GM12878 (cell line): Measurements from ENCODE around the gene VWA3B. TPM values are rescaled to one million over a fixed set of nuclear protein-coding genes. Genes with fewer than 3 reads are reported as not detected.

Experiments used
- ATAC-seq: fragments of 200-7000 bp; cut with Tn5 transposase; 3 replicates; pipeline ENCODE4 v1.9.1; 2020; ENCODE audit warnings: mild to moderate bottlenecking, moderate library complexity
- BruUV-seq: library from RNA; stranded (reverse); fragments of 400-500 nt; replicated peaks from 2 replicates; lab custom pipeline; 2021; lab: Mats Ljungman, UMichigan
- CTCF ChIA-PET: fragments of 300-600 bp; sonication (Branson Sonifier 250); formaldehyde crosslinking; extraction: SDS; loops from one replicate; lab custom pipeline; 2021; ENCODE audit warnings: inconsistent platforms; lab: Yijun Ruan, JAX
- POLR2A ChIA-PET: fragments of 350-600 bp; formaldehyde crosslinking; extraction: SDS; loops from one replicate; lab custom pipeline; 2021; ENCODE audit warnings: inconsistent platforms; lab: Charles Lee
- RAD21 ChIA-PET: fragments of 300-600 bp; sonication (Branson Sonifier 250); formaldehyde crosslinking; loops from one replicate; lab custom pipeline; 2023; ENCODE audit warnings: antibody characterized with exemption; ENCODE audit not compliant: unreplicated experiment; lab: Charles Lee
- SMC1A ChIA-PET: fragments of 300-600 bp; sonication (Branson Sonifier 250); formaldehyde crosslinking; loops from one replicate; lab custom pipeline; 2023; ENCODE audit not compliant: unreplicated experiment, uncharacterized antibody; lab: Charles Lee
- DNase-seq: peaks from one replicate; pipeline ENCODE4 v3.0.0-alpha.2; 2011; ENCODE audit warnings: low read depth, low spot score
- FAIRE-seq: peaks from 3 replicates; lab custom pipeline; 2011; peaks lifted over from hg19 to GRCh38; lab: Jason Lieb, UNC
- H2AFZ ChIP-seq: 2 replicates; pipeline ENCODE4 v1.6.0; 2011; ENCODE audit warnings: low read depth, low read length, control low read depth; ENCODE audit not compliant: control insufficient read depth
- H3K27ac ChIP-seq: 2 replicates; pipeline ENCODE4 v1.5.1; 2011; ENCODE audit warnings: control low read depth; ENCODE audit not compliant: control insufficient read depth, insufficient read depth
- H3K27me3 ChIP-seq, 2 experiments: replicated peaks in 1 of 2; 2 replicates each; pipeline versions ENCODE4 v1.6.0 to v1.6.1; 2011; ENCODE audit warnings: low read length in 1 of 2; ENCODE audit not compliant: control insufficient read depth in 2 of 2, insufficient read depth in 2 of 2
- H3K36me3 ChIP-seq, 2 experiments: 2 replicates each; pipeline ENCODE4 v1.5.1; 2011; ENCODE audit warnings: low read length in 1 of 2; ENCODE audit not compliant: control insufficient read depth in 2 of 2, insufficient read depth in 2 of 2
- H3K4me1 ChIP-seq: 2 replicates; pipeline ENCODE4 v1.6.1; 2011; ENCODE audit warnings: mild to moderate bottlenecking, low read length, moderate library complexity, mixed read lengths; ENCODE audit not compliant: control insufficient read depth, insufficient read depth
- H3K4me2 ChIP-seq: 2 replicates; pipeline ENCODE4 v1.6.0; 2011; ENCODE audit warnings: control low read depth; ENCODE audit not compliant: control insufficient read depth, insufficient read depth
- H3K4me3 ChIP-seq: fragments of 200-600 bp; sonication (generic); 2 replicates; pipeline ENCODE4 v1.5.1; 2016
- H3K79me2 ChIP-seq: 2 replicates; pipeline ENCODE4 v1.6.0; 2011; ENCODE audit warnings: low read length; ENCODE audit not compliant: control insufficient read depth, insufficient read depth
- H3K9ac ChIP-seq: 2 replicates; pipeline ENCODE4 v1.8.0; 2011; ENCODE audit warnings: low read length, control low read depth, mixed read lengths; ENCODE audit not compliant: control insufficient read depth, insufficient read depth
- H3K9me3 ChIP-seq: replicated peaks from 3 replicates; pipeline ENCODE4 v1.5.1; 2011; ENCODE audit warnings: mild to moderate bottlenecking, low read length; ENCODE audit not compliant: control insufficient read depth, insufficient read depth
- H4K20me1 ChIP-seq: 2 replicates; pipeline ENCODE4 v1.6.0; 2011; ENCODE audit not compliant: control insufficient read depth, insufficient read depth
- BMI1 ChIP-seq: fragments of 450-650 bp; IDR thresholded peaks from 2 replicates; pipeline ENCODE4 v1.6.1; 2016; ENCODE audit warnings: mild to moderate bottlenecking, moderate library complexity, borderline replicate concordance
- ETV6 ChIP-seq, 2 experiments: fragments of 450-650 bp in 1 of 2; IDR thresholded peaks in 1 of 2; conservative IDR thresholded peaks in 1 of 2; 2 replicates each; pipeline ENCODE4 v1.6.1; 2014; ENCODE audit warnings: antibody characterized with exemption in 1 of 2, borderline replicate concordance in 1 of 2, low read depth in 1 of 2, mild to moderate bottlenecking in 1 of 2, moderate library complexity in 1 of 2
- GATAD2B ChIP-seq: fragments of 450-650 bp; conservative IDR thresholded peaks from 2 replicates; pipeline ENCODE4 v1.6.1; 2017; ENCODE audit warnings: low read depth, mild to moderate bottlenecking, moderate library complexity
- PAX5 ChIP-seq: IDR thresholded peaks from 2 replicates; pipeline ENCODE4 v1.6.1; 2011; ENCODE audit warnings: low read depth, low read length, borderline replicate concordance
- SREBF2 ChIP-seq: IDR thresholded peaks from 2 replicates; pipeline ENCODE4 v1.6.1; 2012; ENCODE audit warnings: mild to moderate bottlenecking, low read length
- STAT1 ChIP-seq: fragments of 450-650 bp; conservative IDR thresholded peaks from 2 replicates; pipeline ENCODE4 v1.6.1; 2014; ENCODE audit warnings: antibody characterized with exemption, mild to moderate bottlenecking
- SUZ12 ChIP-seq: fragments of 200-600 bp; sonication (generic); IDR thresholded peaks from one replicate; pipeline ENCODE4 v1.6.1; 2018; ENCODE audit warnings: antibody characterized with exemption, mild to moderate bottlenecking; ENCODE audit not compliant: unreplicated experiment
- WGBS: methylation state at CpG from one replicate; pipeline ENCODE4 v1.1.6; 2016; ENCODE audit warnings: low lambda C conversion rate; ENCODE audit not compliant: insufficient replicate concordance, insufficient coverage; ENCODE audit errors: missing lambda C conversion rate; 5-methylcytosine and 5-hydroxymethylcytosine counted together
- in situ Hi-C: fragments of 300-500 bp; cut with MboI; formaldehyde crosslinking; loops from 9 replicates; pipeline ENCODE4 v1.14.3; 2018; ENCODE audit warnings: mixed read lengths
- intact Hi-C: fragments of 100-400 bp; cut with micrococcal nuclease; formaldehyde crosslinking; loops from one replicate; pipeline ENCODE4 v1.14.2; 2022; ENCODE audit not compliant: unreplicated experiment
- polyA plus RNA-seq, 11 experiments: library from polyadenylated mRNA; depleted of rRNA in 4 of 11; unstranded in 6 of 11; stranded (reverse) in 5 of 11; fragments of >200 nt; fragmentation: Nextera tagmentation in 4 of 11; fragmentation: Illumina TruSeq in 1 of 11; extraction: Ambion mirVana in 4 of 11; extraction: Trizol in 1 of 11; gene quantifications; 1 replicate in 1 of 11; 2 replicates in 10 of 11; pipeline versions ENCODE4 v1.2.1 to v1.2.3, GENCODE V29; 2011 to 2016; ENCODE audit warnings: inconsistent platforms in 2 of 11, missing spikeins in 2 of 11, low read depth in 1 of 11
- total RNA-seq, 4 experiments: library from RNA; depleted of rRNA in 3 of 4; stranded (reverse); fragments of >200 nt in 3 of 4; fragmentation: Illumina TruSeq in 1 of 4; extraction: Trizol in 1 of 4; gene quantifications; 2 replicates each; pipeline versions ENCODE4 v1.2.1 to v1.2.3, GENCODE V29; 2013 to 2021
- TF ChIP-seq, protein P1 (sequence below): fragments of 450-650 bp; IDR thresholded peaks from 2 replicates; pipeline ENCODE4 v1.6.1; 2018; ENCODE audit warnings: borderline replicate concordance, mild to moderate bottlenecking; ENCODE audit not compliant: partially characterized antibody
- TF ChIP-seq, protein P2 (sequence below): fragments of 450-650 bp; formaldehyde crosslinking; IDR thresholded peaks from 2 replicates; pipeline ENCODE4 v1.4.0; 2020; ENCODE audit warnings: mild to moderate bottlenecking, moderate library complexity
- TF ChIP-seq, protein P3 (sequence below): fragments of 450-650 bp; IDR thresholded peaks from 2 replicates; pipeline ENCODE4 v1.6.1; 2014; ENCODE audit warnings: mild to moderate bottlenecking

The VWA3B gene
- total and polyA plus RNA-seq, 10 of the 15 experiments (the other 5 are each of a cell fraction or from before 2014, with no cell fraction given), result 0.04 to 0.86 (median 0.19) TPM; not detected in 4

- WGBS, result 28% methylated on average over 2 of the region's 2 CpGs
- Histone ChIP-seq H3K9me3 (no peaks in the 10 kb centered on the region), H3K4me2 (no peak overlapping the region), H4K20me1 (no peaks in the 10 kb centered on the region), H3K4me3 (no peak overlapping the region), H3K9ac (no peak overlapping the region), H3K4me1 (no peaks in the 10 kb centered on the region), H3K36me3 (no peaks in the 10 kb centered on the region), H2AFZ (no peak overlapping the region), H3K27me3 (peaks cover 0 to 4% of the 10 kb centered on the region in 2 experiments; a peak in 1 of 4 replicates), H3K27ac (no peak overlapping the region), H3K79me2 (no peaks in the 10 kb centered on the region)
- DNase-seq (no peak), FAIRE-seq (no peak), ATAC-seq (no peak)
- TF ChIP-seq, protein P1, sequence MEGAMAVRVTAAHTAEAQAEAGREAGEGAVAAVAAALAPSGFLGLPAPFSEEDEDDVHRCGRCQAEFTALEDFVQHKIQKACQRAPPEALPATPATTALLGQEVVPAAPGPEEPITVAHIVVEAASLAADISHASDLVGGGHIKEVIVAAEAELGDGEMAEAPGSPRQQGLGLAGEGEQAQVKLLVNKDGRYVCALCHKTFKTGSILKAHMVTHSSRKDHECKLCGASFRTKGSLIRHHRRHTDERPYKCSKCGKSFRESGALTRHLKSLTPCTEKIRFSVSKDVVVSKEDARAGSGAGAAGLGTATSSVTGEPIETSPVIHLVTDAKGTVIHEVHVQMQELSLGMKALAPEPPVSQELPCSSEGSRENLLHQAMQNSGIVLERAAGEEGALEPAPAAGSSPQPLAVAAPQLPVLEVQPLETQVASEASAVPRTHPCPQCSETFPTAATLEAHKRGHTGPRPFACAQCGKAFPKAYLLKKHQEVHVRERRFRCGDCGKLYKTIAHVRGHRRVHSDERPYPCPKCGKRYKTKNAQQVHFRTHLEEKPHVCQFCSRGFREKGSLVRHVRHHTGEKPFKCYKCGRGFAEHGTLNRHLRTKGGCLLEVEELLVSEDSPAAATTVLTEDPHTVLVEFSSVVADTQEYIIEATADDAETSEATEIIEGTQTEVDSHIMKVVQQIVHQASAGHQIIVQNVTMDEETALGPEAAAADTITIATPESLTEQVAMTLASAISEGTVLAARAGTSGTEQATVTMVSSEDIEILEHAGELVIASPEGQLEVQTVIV, result no peak
- TF ChIP-seq GATAD2B (no peak), PAX5 (no peak), SUZ12 (no peak), STAT1 (no peak), BMI1 (no peak), ETV6 (conservative IDR thresholded peaks at IDR 0.05 in 1 of 2, IDR thresholded peaks at IDR 0.05 in 1 of 2; ENCODE audit: borderline replicate concordance in 1 of 2, low read depth in 1 of 2) (no peak), SREBF2 (no peak)
- TF ChIP-seq, protein P2, sequence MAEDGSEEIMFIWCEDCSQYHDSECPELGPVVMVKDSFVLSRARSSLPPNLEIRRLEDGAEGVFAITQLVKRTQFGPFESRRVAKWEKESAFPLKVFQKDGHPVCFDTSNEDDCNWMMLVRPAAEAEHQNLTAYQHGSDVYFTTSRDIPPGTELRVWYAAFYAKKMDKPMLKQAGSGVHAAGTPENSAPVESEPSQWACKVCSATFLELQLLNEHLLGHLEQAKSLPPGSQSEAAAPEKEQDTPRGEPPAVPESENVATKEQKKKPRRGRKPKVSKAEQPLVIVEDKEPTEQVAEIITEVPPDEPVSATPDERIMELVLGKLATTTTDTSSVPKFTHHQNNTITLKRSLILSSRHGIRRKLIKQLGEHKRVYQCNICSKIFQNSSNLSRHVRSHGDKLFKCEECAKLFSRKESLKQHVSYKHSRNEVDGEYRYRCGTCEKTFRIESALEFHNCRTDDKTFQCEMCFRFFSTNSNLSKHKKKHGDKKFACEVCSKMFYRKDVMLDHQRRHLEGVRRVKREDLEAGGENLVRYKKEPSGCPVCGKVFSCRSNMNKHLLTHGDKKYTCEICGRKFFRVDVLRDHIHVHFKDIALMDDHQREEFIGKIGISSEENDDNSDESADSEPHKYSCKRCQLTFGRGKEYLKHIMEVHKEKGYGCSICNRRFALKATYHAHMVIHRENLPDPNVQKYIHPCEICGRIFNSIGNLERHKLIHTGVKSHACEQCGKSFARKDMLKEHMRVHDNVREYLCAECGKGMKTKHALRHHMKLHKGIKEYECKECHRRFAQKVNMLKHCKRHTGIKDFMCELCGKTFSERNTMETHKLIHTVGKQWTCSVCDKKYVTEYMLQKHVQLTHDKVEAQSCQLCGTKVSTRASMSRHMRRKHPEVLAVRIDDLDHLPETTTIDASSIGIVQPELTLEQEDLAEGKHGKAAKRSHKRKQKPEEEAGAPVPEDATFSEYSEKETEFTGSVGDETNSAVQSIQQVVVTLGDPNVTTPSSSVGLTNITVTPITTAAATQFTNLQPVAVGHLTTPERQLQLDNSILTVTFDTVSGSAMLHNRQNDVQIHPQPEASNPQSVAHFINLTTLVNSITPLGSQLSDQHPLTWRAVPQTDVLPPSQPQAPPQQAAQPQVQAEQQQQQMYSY (CRISPR knock-in tag), result no peak
- TF ChIP-seq, protein P3, sequence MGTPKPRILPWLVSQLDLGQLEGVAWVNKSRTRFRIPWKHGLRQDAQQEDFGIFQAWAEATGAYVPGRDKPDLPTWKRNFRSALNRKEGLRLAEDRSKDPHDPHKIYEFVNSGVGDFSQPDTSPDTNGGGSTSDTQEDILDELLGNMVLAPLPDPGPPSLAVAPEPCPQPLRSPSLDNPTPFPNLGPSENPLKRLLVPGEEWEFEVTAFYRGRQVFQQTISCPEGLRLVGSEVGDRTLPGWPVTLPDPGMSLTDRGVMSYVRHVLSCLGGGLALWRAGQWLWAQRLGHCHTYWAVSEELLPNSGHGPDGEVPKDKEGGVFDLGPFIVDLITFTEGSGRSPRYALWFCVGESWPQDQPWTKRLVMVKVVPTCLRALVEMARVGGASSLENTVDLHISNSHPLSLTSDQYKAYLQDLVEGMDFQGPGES, result no peak
- ChIA-PET CTCF (interaction anchor here (0.7 kb wide), 1 partner anchor 212 kb away, joined by 3 read pairs; no protein-coding TSS in a partner anchor), RAD21 (interaction anchor here (3.7 kb wide), 1 partner anchor 366 kb away, joined by 16 read pairs; no protein-coding TSS in a partner anchor), POLR2A (interaction anchor here (0.5 kb wide), 1 partner anchor 247 kb away, joined by 3 read pairs; no protein-coding TSS in a partner anchor), SMC1A (interaction anchor here (0.6 to 1.6 kb wide), 6 partner anchors 8 to 374 kb away, joined by 3 to 4 read pairs (median 3); no protein-coding TSS in a partner anchor)
- BruUV-seq, result no TSS peak
- intact Hi-C loops (no loop called here), in situ Hi-C loops (loop anchor here (25.0 kb wide), 1 partner anchor 361 kb away; no protein-coding TSS in a partner anchor)
Observed at GRCh38 chr2:98172951-98173350, 86.0 kb downstream of the VWA3B start.
